K562 (cell line): ENCODE data around the gene CBX8. TPM values are rescaled to one million over a fixed set of nuclear protein-coding genes. Genes with fewer than 3 reads are reported as not detected.

ENCODE experiments used
- ATAC-seq: fragments of 200-7000 bp; cut with Tn5 transposase; 3 replicates; pipeline ENCODE4 v1.9.1; 2020; ENCODE audit warnings: moderate library complexity
- BruUV-seq: library from RNA; stranded (reverse); fragments of 400-500 nt; replicated peaks from 2 replicates; lab custom pipeline; 2021; lab: Mats Ljungman, UMichigan
- CTCF ChIA-PET: fragments of 300-600 bp; formaldehyde crosslinking; extraction: SDS; loops from one replicate; lab custom pipeline; 2021; ENCODE audit warnings: low intra/inter-chr PET ratio; lab: Yijun Ruan, JAX
- POLR2A ChIA-PET: fragments of 300-600, 350-650 bp; sonication (Branson Sonifier 250); formaldehyde crosslinking; extraction: SDS; loops from one replicate; lab custom pipeline; 2021; ENCODE audit warnings: antibody characterized with exemption, inconsistent platforms; lab: Yijun Ruan, JAX
- DNase-seq, 4 experiments: peaks; one replicate each; pipeline versions ENCODE4 v3.0.0 to v3.0.0-alpha.2; 2011 to 2018; ENCODE audit warnings: low spot score in 3 of 4, mixed read lengths in 3 of 4; ENCODE audit errors: extremely low read depth in 1 of 4
- FAIRE-seq: peaks from 2 replicates; lab custom pipeline; 2011; peaks lifted over from hg19 to GRCh38; lab: Jason Lieb, UNC
- H2AFZ ChIP-seq: 2 replicates; pipeline ENCODE4 v1.6.0; 2011; ENCODE audit warnings: low read depth, low read length, control low read depth, inconsistent platforms
- H3K27ac ChIP-seq: fragments of 200-600 bp; 3 replicates; pipeline ENCODE4 v1.8.0; 2011; ENCODE audit warnings: low read depth, mild to moderate bottlenecking, control low read depth, inconsistent platforms, low read length, moderate library complexity, mixed read lengths; ENCODE audit errors: extremely low read depth
- H3K27me3 ChIP-seq, 2 experiments: fragments of 300-600 bp in 1 of 2; 2 replicates in 1 of 2; 3 replicates in 1 of 2; pipeline versions ENCODE4 v1.6.0 to v1.8.0; 2011; ENCODE audit warnings: inconsistent platforms in 2 of 2, low read length in 2 of 2, mild to moderate bottlenecking in 1 of 2, mixed read lengths in 1 of 2, moderate library complexity in 1 of 2; ENCODE audit not compliant: control insufficient read depth in 2 of 2, insufficient read depth in 2 of 2
- H3K36me3 ChIP-seq: fragments of 300-600 bp; 3 replicates; pipeline ENCODE4 v1.8.0; 2011; ENCODE audit warnings: mild to moderate bottlenecking, low read length, inconsistent platforms; ENCODE audit not compliant: control insufficient read depth, insufficient read depth
- H3K4me1 ChIP-seq, 2 experiments: fragments of 200-600 bp in 1 of 2; replicated peaks in 1 of 2; 2 replicates in 1 of 2; 3 replicates in 1 of 2; pipeline versions ENCODE4 v1.5.1 to v1.8.0; 2011; ENCODE audit warnings: inconsistent platforms in 2 of 2, low read length in 2 of 2, mild to moderate bottlenecking in 1 of 2, mixed read lengths in 1 of 2, moderate library complexity in 1 of 2; ENCODE audit not compliant: control insufficient read depth in 2 of 2, insufficient read depth in 2 of 2
- H3K4me2 ChIP-seq: 2 replicates; pipeline ENCODE4 v1.6.1; 2011; ENCODE audit warnings: low read length, control low read depth, inconsistent platforms, mixed read lengths; ENCODE audit not compliant: insufficient read depth
- H3K4me3 ChIP-seq: fragments of 200-600 bp; sonication (generic), shearing (Covaris generic); 2 replicates; pipeline ENCODE4 v1.5.1; 2016; ENCODE audit warnings: control low read depth, inconsistent platforms
- H3K79me2 ChIP-seq: fragments of 200-600 bp; 3 replicates; pipeline ENCODE4 v1.8.0; 2011; ENCODE audit warnings: low read length, inconsistent platforms; ENCODE audit not compliant: control insufficient read depth, insufficient read depth
- H3K9ac ChIP-seq, 2 experiments: 2 replicates each; pipeline versions ENCODE4 v1.6.0 to v1.6.1; 2011; ENCODE audit warnings: low read depth in 2 of 2, low read length in 2 of 2, control low read depth in 1 of 2, inconsistent platforms in 1 of 2, mild to moderate bottlenecking in 1 of 2, mixed read lengths in 1 of 2; ENCODE audit not compliant: insufficient read depth in 1 of 2
- H3K9me1 ChIP-seq: one replicate; pipeline ENCODE4 v1.6.0; 2011; ENCODE audit warnings: inconsistent platforms, mild to moderate bottlenecking, low read length, moderate library complexity; ENCODE audit not compliant: control insufficient read depth, insufficient read depth
- H3K9me3 ChIP-seq: replicated peaks from 2 replicates; pipeline ENCODE4 v1.5.1; 2011; ENCODE audit warnings: low read depth, low read length, inconsistent platforms; ENCODE audit not compliant: control insufficient read depth, insufficient read depth
- H4K20me1 ChIP-seq: replicated peaks from 2 replicates; pipeline ENCODE4 v1.6.1; 2011; ENCODE audit warnings: low read length, inconsistent platforms, mixed read lengths; ENCODE audit not compliant: control insufficient read depth, insufficient read depth
- CXXC5 ChIP-seq: fragments of 250-450 bp; sonication (Bioruptor Pico); IDR thresholded peaks from 2 replicates; pipeline ENCODE4 v1.8.0; 2022; ENCODE audit warnings: inconsistent platforms, mild to moderate bottlenecking, moderate library complexity
- FOXJ2 ChIP-seq: fragments of 200-800 bp; sonication (Bioruptor generic); IDR thresholded peaks from 2 replicates; pipeline ENCODE4 v1.6.1; 2016; ENCODE audit warnings: missing genetic modification characterization, missing compliant biosample characterization
- NCOA2 ChIP-seq, 2 experiments: fragments of 450-650 bp; IDR thresholded peaks; 2 replicates each; pipeline ENCODE4 v1.6.1; 2018; ENCODE audit warnings: mild to moderate bottlenecking in 2 of 2, moderate library complexity in 1 of 2; ENCODE audit not compliant: partially characterized antibody in 2 of 2
- PHTF2 ChIP-seq: fragments of 250-450 bp; sonication (Bioruptor Pico); IDR thresholded peaks from 2 replicates; pipeline ENCODE4 v1.5.0; 2021; ENCODE audit warnings: mild to moderate bottlenecking
- POLR2G ChIP-seq: fragments of 200-400 bp; formaldehyde crosslinking; IDR thresholded peaks from 2 replicates; pipeline ENCODE4 v1.6.1; 2017; ENCODE audit warnings: low read depth, mild to moderate bottlenecking, antibody characterized with exemption, low read length, moderate library complexity
- POLR3G ChIP-seq: IDR thresholded peaks from 2 replicates; pipeline ENCODE4 v1.6.1; 2011; ENCODE audit not compliant: insufficient read length, insufficient replicate concordance; ENCODE audit errors: extremely low read depth
- PTRF ChIP-seq: fragments of 450-650 bp; IDR thresholded peaks from 2 replicates; pipeline ENCODE4 v1.6.1; 2016; ENCODE audit warnings: mild to moderate bottlenecking, missing genetic modification characterization, missing compliant biosample characterization
- PTTG1 ChIP-seq: fragments of 450-650 bp; IDR thresholded peaks from 2 replicates; pipeline ENCODE4 v1.6.1; 2016; ENCODE audit warnings: low read depth, mild to moderate bottlenecking, missing genetic modification characterization, missing compliant biosample characterization
- ZBTB8A ChIP-seq: fragments of 450-650 bp; IDR thresholded peaks from 2 replicates; pipeline ENCODE4 v1.6.1; 2018; ENCODE audit warnings: mild to moderate bottlenecking, moderate library complexity; ENCODE audit not compliant: partially characterized antibody
- ZNF668 ChIP-seq: fragments of 250-450 bp; sonication (Bioruptor Pico); IDR thresholded peaks from 2 replicates; pipeline ENCODE4 v1.8.0; 2022; ENCODE audit warnings: mild to moderate bottlenecking, inconsistent platforms
- ZNF695 ChIP-seq: fragments of 450-650 bp; formaldehyde crosslinking; IDR thresholded peaks from 2 replicates; pipeline ENCODE4 v1.4.0; 2020; ENCODE audit warnings: mild to moderate bottlenecking, moderate library complexity
- ZNF79 ChIP-seq: fragments of 250-450 bp; sonication (Bioruptor Pico); IDR thresholded peaks from 2 replicates; pipeline ENCODE4 v1.4.0; 2020; ENCODE audit warnings: low read depth, mild to moderate bottlenecking, moderate library complexity
- WGBS: fragments of 100-300 bp; shearing (Covaris generic); methylation state at CpG from one replicate; pipeline ENCODE4 v1.1.6; 2016; ENCODE audit warnings: low coverage, mixed read lengths; ENCODE audit not compliant: insufficient coverage; ENCODE audit errors: missing lambda C conversion rate; 5-methylcytosine and 5-hydroxymethylcytosine counted together
- in situ Hi-C: fragments of 300-500 bp; cut with MboI; formaldehyde crosslinking; loops from 4 replicates; pipeline ENCODE4 v1.15.0; 2018; ENCODE audit warnings: inconsistent platforms, mixed read lengths
- intact Hi-C: fragments of 100-400 bp; cut with micrococcal nuclease; formaldehyde crosslinking; loops from 2 replicates; pipeline ENCODE4 v1.14.2; 2022
- polyA plus RNA-seq, 8 experiments: library from polyadenylated mRNA; depleted of rRNA in 4 of 8; stranded (reverse) in 5 of 8; unstranded in 3 of 8; fragments of >200 nt; fragmentation: Nextera tagmentation in 2 of 8; fragmentation: Illumina TruSeq in 1 of 8; extraction: Ambion mirVana in 2 of 8; extraction: Trizol in 1 of 8; gene quantifications; 2 replicates each; pipeline versions ENCODE4 v1.2.1 to v1.2.3, GENCODE V29; 2011 to 2014; ENCODE audit warnings: inconsistent platforms in 1 of 8, missing spikeins in 1 of 8
- total RNA-seq, 7 experiments: library from RNA; depleted of rRNA in 6 of 7; stranded (reverse); fragments of >200 nt in 6 of 7; fragmentation: Illumina TruSeq in 2 of 7; extraction: Trizol in 2 of 7; gene quantifications; 2 replicates each; pipeline versions ENCODE4 v1.2.1 to v1.2.3, GENCODE V29; 2011 to 2021; ENCODE audit warnings: low replicate concordance in 1 of 7

The CBX8 gene
- total and polyA plus RNA-seq, 9 of the 15 experiments (the other 6 are each of a cell fraction or from before 2014, with no cell fraction given) = 0.08 to 11.9 (median 2.6) TPM

DNA sequence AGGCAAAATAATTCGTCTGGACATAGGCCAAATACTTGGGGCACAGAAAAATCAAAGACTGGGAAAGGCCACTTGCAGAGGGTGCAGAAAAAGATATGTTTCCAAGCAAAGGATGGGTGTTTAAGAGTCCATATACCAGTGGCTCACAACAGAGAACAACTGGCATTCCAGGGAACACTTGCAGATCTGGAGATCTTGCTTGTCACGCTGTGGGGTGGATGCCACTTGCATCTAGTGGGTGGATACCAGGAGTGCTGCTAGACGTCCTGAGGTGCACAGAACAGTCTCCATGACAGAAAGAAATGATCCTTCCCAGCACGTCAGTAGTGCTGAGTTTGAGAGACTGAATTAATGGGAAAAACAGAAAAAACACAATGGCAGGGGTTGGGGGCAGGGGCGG is 8.4 kb downstream of the CBX8 start (continued):
- TF ChIP-seq ZNF695 (CRISPR knock-in tag) (no peak), PTTG1 (tag) (no peak), ZBTB8A (no peak), PHTF2 (no peak), ZNF668 (CRISPR knock-in tag) (no peak), NCOA2 (IDR thresholded peaks at IDR 0.05; ENCODE audit: partially characterized antibody in 2 of 2) (no peak), ZNF79 (no peak), POLR3G (no peak), PTRF (no peak)
- TF ChIP-seq, all 486 proteins: peak for 0

- Histone ChIP-seq H3K79me2 (no peaks in the 10 kb centered on the region), H3K36me3 (peaks cover 32% of the 10 kb centered on the region; the same call in 1 of the 3 replicates), H3K4me3 (no peak overlapping the region), H3K9ac (peak overlapping the region in 1 of 2 experiments; percentile 82; a peak in 2 of 4 replicates), H3K27me3 (no peaks in the 10 kb centered on the region), H2AFZ (no peak overlapping the region), H3K27ac (no peak overlapping the region), H3K9me1 (no peaks in the 10 kb centered on the region), H3K4me2 (no peak overlapping the region), H3K9me3 (no peaks in the 10 kb centered on the region), H3K4me1 (peaks cover 3 to 43% of the 10 kb centered on the region in 2 experiments; a peak in 2 of 5 replicates), H4K20me1 (no peaks in the 10 kb centered on the region)
- WGBS = 62% methylated on average over 11 of the region's 12 CpGs
- BruUV-seq = no TSS peak
- POLR2A ChIA-PET = interaction anchor here (0.6 to 2.0 kb wide), 6 partner anchors 8 to 104 kb away, joined by 3 to 11 read pairs (median 4); partner anchors contain the start of genes CBX2 and CBX8
- in situ Hi-C loops = no loop called here
- FAIRE-seq = no peak
- intact Hi-C loops = loop anchor here (5.0 kb wide), 1 partner anchor 40 kb away; no protein-coding TSS in a partner anchor
- CTCF ChIA-PET = no interaction called here
- TF ChIP-seq FOXJ2 (no peak), CXXC5 (no peak), POLR2G (0 out of 2 replicates have a peak, but pooled peaks have one; percentile 34)
- TF ChIP-seq, all 486 proteins: peak for 1
- ATAC-seq (no peak), DNase-seq (no peak)
These were observed 9.8 kb downstream of the CBX8 start for GRCh38 chr17:79786930-79787643.
